ENCODE measurements around the gene DCST2. TPM values are rescaled to one million over a fixed set of nuclear protein-coding genes. Genes with fewer than 3 reads are reported as not detected.

DCST2 gene
- total RNA-seq, 1 experiment from 2014 or later, result 0.61 TPM

GRCh38 chr1:155077758-155078445 lies 44.3 kb upstream of the DCST2 start:
- peak overlapping the region; percentile 77 for H3K4me3 Mint-ChIP-seq (ENCODE audit: unreplicated experiment)
- Histone ChIP-seq H3K4me3 (ENCODE audit: low read depth, low read length) (peak overlapping the region; percentile 50), H3K4me1 (peaks cover 33% of the 10 kb centered on the region), H3K9me3 (no peaks in the 10 kb centered on the region), H3K27me3 (replicated peaks; ENCODE audit: control insufficient read depth, insufficient read depth, low read length) (peaks cover 5% of the 10 kb centered on the region; the same call in 1 of the 2 replicates), H3K36me3 (ENCODE audit: control insufficient read depth, insufficient read depth, low read length) (no peaks in the 10 kb centered on the region)
- H3K36me3 Mint-ChIP-seq (ENCODE audit: insufficient read depth, unreplicated experiment), result peaks cover 6% of the 10 kb centered on the region
- no peaks in the 10 kb centered on the region for H3K9me3 Mint-ChIP-seq (ENCODE audit: unreplicated experiment)
- intact Hi-C loops (cut with micrococcal nuclease; ENCODE audit: unreplicated experiment), result no loop called here
- H3K27me3 Mint-ChIP-seq (ENCODE audit: insufficient read depth, unreplicated experiment), result peaks cover 12% of the 10 kb centered on the region
- BruUV-seq (replicated peaks), result no TSS peak
- ChIA-PET CTCF (interaction anchor here (0.6 to 1.2 kb wide), 7 partner anchors 14 to 544 kb away, joined by 3 to 8 read pairs (median 4); partner anchors contain the start of genes KRTCAP2 and ZBTB7B), POLR2A (interaction anchor here (1.2 kb wide), 1 partner anchor 14 kb away, joined by 6 read pairs; the partner anchor contains the start of gene EFNA4)
- TF ChIP-seq CTCF (IDR thresholded peaks at IDR 0.05; ENCODE audit: insufficient read depth in 1 of 2, low read depth in 1 of 2, low read length in 1 of 2, severe bottlenecking in 1 of 2, unreplicated experiment in 1 of 2), result no peak
- H3K4me1 Mint-ChIP-seq (ENCODE audit: low read depth, unreplicated experiment), result peaks cover 29% of the 10 kb centered on the region
- H3K27ac Mint-ChIP-seq (ENCODE audit: unreplicated experiment), result no peak overlapping the region
- DNase-seq, result no peak

- TF ChIP-seq CTCF (IDR thresholded peaks at IDR 0.05; ENCODE audit: insufficient read depth in 1 of 2, low read depth in 1 of 2, low read length in 1 of 2, severe bottlenecking in 1 of 2, unreplicated experiment in 1 of 2), result no peak
- POLR2A ChIA-PET, result no interaction called here
- CTCF ChIA-PET, result interaction anchor here (0.6 to 0.8 kb wide), 2 partner anchors 96 to 192 kb away, joined by 3 to 4 read pairs; partner anchors contain the start of gene KRTCAP2
- no peaks in the 10 kb centered on the region for H3K9me3 Mint-ChIP-seq (ENCODE audit: unreplicated experiment)
- peaks cover 6% of the 10 kb centered on the region for H3K36me3 Mint-ChIP-seq (ENCODE audit: insufficient read depth, unreplicated experiment)
- no TSS peak for BruUV-seq (replicated peaks)
- Histone ChIP-seq H3K9me3 (no peaks in the 10 kb centered on the region), H3K27me3 (replicated peaks; ENCODE audit: control insufficient read depth, insufficient read depth, low read length) (peaks cover 5% of the 10 kb centered on the region; the same call in 1 of the 2 replicates), H3K4me1 (peaks cover 27% of the 10 kb centered on the region), H3K4me3 (ENCODE audit: low read depth, low read length) (no peak overlapping the region), H3K36me3 (ENCODE audit: control insufficient read depth, insufficient read depth, low read length) (no peaks in the 10 kb centered on the region)
- H3K27ac Mint-ChIP-seq (ENCODE audit: unreplicated experiment), result no peak overlapping the region
- H3K4me1 Mint-ChIP-seq (ENCODE audit: low read depth, unreplicated experiment), result peaks cover 30% of the 10 kb centered on the region
- no peak for DNase-seq
- peaks cover 11% of the 10 kb centered on the region for H3K27me3 Mint-ChIP-seq (ENCODE audit: insufficient read depth, unreplicated experiment)
- intact Hi-C loops (cut with micrococcal nuclease; ENCODE audit: unreplicated experiment), result no loop called here
- H3K4me3 Mint-ChIP-seq (ENCODE audit: unreplicated experiment), result peak overlapping the region; percentile 14
These were observed 43.8 kb upstream of the DCST2 start for GRCh38 chr1:155077346-155077745.

GRCh38 chr1:155076371-155076770 lies 42.8 kb upstream of the DCST2 start:
- no peaks in the 10 kb centered on the region for H3K9me3 ChIP-seq
- DNase-seq, result no peak
- Mint-ChIP-seq H3K27me3 (ENCODE audit: insufficient read depth, unreplicated experiment) (peaks cover 7% of the 10 kb centered on the region), H3K4me3 (ENCODE audit: unreplicated experiment) (no peak overlapping the region), H3K27ac (ENCODE audit: unreplicated experiment) (no peak overlapping the region), H3K4me1 (ENCODE audit: low read depth, unreplicated experiment) (peaks cover 24% of the 10 kb centered on the region), H3K9me3 (ENCODE audit: unreplicated experiment) (no peaks in the 10 kb centered on the region), H3K36me3 (ENCODE audit: insufficient read depth, unreplicated experiment) (peaks cover 2% of the 10 kb centered on the region)
- ChIA-PET POLR2A (interaction anchor here (0.5 kb wide), 1 partner anchor 118 kb away, joined by 5 read pairs; no protein-coding TSS in a partner anchor), CTCF (interaction anchor here (1.2 to 1.6 kb wide), 2 partner anchors 9 to 15 kb away, joined by 9 read pairs; no protein-coding TSS in a partner anchor)
- H3K4me3 ChIP-seq (ENCODE audit: low read depth, low read length), result no peak overlapping the region
- TF ChIP-seq CTCF (IDR thresholded peaks at IDR 0.05; ENCODE audit: insufficient read depth in 1 of 2, low read depth in 1 of 2, low read length in 1 of 2, severe bottlenecking in 1 of 2, unreplicated experiment in 1 of 2), result no peak
- peaks cover 20% of the 10 kb centered on the region for H3K4me1 ChIP-seq
- BruUV-seq (replicated peaks), result no TSS peak
- intact Hi-C loops (cut with micrococcal nuclease; ENCODE audit: unreplicated experiment), result no loop called here
- H3K27me3 ChIP-seq (replicated peaks; ENCODE audit: control insufficient read depth, insufficient read depth, low read length), result peaks cover 4% of the 10 kb centered on the region; the same call in 1 of the 2 replicates
- no peaks in the 10 kb centered on the region for H3K36me3 ChIP-seq (ENCODE audit: control insufficient read depth, insufficient read depth, low read length)
